Measurements from ENCODE around the gene MSL1.

MSL1 gene, protein sequence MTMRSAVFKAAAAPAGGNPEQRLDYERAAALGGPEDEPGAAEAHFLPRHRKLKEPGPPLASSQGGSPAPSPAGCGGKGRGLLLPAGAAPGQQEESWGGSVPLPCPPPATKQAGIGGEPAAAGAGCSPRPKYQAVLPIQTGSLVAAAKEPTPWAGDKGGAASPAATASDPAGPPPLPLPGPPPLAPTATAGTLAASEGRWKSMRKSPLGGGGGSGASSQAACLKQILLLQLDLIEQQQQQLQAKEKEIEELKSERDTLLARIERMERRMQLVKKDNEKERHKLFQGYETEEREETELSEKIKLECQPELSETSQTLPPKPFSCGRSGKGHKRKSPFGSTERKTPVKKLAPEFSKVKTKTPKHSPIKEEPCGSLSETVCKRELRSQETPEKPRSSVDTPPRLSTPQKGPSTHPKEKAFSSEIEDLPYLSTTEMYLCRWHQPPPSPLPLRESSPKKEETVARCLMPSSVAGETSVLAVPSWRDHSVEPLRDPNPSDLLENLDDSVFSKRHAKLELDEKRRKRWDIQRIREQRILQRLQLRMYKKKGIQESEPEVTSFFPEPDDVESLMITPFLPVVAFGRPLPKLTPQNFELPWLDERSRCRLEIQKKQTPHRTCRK

DNA sequence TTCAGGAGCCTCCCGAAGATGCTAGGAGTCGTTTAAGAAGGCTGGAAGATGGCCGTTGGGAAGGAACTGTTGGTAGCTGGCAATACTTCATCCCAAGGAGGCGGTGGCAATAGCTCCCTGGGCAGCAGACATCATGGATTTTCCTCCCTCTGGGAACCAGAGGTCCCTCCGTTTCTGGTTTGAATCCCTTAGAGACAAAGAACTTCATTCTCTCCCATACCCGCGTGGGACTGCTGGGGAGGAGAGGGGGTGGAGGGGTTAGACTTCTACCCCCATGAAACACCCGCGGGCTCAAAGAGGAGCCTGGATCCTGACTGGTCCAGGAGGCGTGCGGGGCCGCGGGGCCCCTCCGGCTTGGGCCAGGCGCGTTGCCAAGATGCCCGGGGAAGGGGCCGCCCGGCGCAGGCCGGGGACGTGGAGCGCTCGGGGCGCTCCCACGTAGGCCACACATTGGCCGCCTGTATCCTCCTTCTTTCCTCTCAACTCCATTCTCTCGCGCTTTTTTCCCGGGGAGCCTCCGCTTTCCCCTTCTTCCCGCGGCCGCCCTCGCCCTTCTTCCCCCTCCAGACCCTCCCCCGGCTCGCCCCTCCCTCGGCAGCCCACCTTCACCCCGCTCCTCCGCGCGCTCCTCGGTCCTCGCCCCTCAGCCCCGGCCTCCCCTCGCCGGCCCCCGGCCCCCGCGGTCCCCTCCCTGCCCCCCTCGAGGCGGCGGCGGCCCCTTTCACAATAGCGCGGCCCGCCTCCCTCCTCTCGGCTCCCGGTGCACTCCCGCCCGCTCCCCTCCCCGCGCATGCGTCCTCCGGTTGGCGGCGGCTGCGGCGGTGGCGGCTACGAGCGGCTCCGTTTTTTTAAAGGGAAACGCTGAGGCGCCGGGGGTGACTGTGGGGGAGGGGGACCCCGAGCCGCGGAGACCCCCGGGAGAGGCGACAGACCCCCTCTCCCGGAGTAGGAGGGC is at the start of gene MSL1:
TSS of gene MSL1 (plus strand) at position 791 of the 955 bp plus-strand sequence. CDS start 642 bp downstream, outside the sequence.
- no peak for FAIRE-seq

DNA sequence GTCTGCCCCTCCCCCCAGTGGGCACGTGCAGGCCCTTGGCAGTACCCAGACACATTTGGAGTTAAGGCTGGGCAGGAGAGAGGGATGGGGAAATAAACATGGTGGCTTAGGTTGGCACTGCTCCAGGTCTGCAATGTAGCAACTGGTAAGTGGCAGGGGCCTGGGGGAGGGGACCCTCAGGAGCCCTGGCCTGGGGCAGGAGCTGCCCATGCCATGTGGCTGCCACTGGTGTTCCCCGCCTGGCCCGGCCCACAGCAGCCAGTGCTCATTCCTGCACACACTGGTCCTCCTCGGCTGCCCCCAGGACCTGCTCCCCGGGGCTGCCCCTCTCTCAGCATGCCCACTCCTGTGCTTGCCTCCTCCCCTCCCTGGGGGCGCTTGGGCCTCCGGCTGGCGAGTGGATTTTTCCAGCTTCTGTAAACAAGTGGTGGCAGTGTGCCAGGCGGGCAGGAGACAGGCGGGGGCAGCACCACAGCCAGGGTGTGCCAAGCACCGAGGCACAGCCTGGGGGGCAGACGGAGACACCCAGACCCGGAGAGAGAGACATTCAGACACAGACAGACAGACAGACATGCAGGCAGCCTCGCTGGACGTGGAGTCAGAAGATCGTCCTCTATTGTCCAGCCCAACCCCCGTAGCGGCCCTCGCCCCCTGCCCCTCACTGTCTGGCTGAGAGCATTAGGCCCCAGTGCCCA is 49.6 kb upstream of the MSL1 start:
- no peak for FAIRE-seq

DNA sequence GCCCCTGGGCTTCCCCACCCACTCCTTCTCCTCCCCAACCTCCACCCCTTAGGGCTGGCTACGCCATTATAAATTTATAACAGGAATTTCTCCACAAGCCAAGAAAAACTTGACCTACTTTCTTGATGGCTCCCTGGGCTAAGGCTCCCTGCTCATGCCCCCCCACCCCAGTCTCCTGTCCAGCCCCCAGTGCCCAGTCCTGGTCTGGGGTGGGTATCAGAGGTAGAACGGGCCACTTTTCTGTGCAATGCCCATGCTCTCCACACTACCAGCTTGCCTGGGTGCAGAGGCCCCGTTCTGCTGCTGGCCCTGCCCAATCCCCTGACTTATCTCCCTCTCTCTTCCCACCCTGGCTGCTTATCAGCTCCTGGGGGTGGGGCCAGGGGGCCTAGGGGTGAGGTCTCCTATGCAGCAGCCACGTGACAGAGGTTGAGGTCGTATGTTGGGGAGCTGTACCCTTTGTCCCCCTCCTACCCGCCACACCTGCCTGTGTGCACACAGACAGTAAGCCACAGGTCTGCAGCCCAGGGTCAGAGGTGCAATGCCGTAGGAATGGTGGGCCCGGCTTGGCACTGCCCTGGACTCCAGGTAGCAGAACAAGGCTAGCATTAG is 48.9 kb upstream of the MSL1 start:
- no peak for FAIRE-seq

DNA sequence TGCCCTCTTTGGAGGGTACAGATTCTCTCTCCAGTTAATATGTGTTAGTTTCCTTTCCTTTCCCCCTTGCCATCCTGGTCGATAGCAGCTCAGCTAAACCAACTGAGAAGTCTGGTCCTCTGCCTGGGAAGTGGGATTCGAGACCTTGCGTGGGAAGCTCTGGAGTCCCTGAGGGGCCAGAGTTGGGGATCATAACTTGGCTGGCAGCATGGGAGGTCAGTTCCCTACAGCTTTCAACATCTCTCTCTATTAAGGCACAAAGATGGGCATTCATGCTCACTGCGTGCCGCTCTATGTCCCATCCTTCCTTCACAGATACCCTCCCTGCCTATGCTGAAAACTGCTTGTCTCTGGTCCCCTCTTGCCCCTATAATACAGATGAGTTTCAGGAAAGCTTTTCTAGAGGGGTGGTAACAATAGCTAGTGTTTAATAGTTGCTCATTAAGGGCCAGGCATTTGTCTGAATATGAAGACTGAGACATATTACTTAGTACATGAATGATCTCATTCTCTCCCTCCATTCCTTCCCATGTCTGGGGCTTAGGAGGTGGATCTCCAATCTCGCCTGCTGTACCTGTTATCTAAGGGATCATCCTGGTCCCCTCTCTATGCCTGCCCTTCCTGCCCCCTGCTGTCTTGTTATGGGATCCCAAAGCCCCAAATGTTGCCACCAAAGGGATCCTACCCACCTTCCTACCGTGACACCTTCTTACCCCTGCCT is 48.2 kb upstream of the MSL1 start:
- no peak for FAIRE-seq

DNA sequence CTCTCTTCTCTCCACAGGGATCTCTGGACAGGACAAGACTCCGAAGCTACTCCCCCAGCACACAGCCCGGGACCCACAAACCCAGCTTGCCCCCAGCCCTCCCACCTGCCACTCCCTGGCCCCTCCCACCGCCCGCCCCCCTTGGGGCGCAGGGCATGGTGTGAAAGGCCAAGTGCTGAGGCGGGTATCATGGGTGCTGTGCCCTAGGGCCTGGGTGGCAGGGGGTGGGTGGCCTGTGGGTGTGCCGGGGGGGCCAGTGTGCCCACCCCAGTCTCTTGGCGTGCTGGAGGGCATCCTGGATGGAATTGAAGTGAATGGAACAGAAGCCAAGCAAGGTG is 47.6 kb upstream of the MSL1 start:
- FAIRE-seq = no peak

DNA sequence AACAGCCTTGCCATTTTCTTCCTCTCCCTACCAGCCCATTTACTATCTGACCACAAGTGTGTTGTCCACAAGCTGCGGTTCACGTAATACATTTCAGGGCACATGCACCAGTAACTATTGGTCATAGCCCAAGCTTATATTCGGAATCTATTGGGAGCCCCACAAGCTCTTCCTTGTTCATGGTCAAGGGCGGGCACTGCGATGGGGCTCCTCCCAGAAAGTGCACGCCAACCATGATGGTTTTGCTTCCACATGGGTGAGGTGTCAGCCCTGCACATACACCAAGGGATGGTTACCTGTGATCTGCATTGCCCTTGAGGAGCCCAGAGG is 46.9 kb upstream of the MSL1 start:
- no peak for FAIRE-seq

DNA sequence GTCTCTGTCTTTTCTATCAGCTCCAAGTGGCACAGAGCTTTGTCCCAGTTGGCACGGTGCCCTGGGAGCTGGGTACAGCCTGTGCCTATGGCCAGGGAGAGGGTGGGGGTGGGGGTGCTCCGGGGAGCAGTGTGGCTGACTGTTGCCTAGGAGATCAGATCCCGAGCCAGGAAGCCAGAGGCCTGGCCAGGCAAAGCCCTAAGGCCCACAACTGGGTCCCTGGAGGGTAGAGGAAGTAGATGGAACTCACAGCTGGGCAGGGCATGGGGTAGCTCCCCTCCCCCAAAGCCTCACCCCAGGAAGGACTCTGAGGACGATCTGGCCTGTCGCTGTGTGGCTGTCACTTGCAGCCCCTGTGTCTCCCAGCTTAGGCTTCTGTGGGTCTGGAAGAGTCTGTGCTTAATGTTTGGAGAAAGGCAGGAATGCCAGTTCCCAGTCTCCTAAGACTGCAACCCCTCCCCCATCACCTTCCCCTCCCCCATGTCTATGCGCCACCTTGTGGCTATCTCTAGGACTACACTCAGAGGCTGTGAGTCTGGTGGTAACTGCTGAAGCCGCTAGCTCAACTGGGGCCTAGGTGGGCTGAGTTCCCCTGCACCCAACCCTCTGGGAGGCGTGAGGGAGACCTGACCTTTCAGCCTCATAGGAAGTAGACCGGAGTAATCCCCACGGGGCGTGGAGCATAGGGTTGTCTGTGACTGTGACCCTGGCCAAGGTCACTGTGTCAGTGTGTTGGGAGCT is 46.4 kb upstream of the MSL1 start:
- FAIRE-seq = no peak

DNA sequence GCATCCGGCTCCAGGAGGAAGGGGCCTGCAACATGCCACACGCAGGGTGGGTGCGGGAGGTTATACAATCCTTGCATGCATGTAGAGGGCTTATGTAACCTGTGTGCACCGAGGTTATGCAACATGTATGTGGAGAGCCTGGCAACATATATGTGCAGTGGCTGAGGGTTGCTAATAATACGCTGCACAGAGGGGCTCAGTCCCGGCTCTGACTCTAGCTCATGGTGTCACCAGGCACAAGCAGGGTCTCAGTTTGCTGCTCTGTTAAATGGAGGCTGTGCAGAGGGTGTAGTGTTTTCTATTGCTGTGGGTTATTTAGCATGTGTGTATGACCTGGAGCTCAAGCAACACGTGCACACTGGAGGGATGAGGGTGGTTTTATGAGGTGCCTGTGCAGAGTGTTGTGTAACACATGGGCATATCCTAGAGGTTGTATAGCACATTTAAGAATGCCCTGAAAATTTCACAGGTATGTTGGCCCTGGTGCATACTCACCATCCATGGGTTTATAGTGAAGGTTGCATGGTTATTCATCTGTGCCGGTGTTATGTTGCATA is 45.8 kb upstream of the MSL1 start:
- FAIRE-seq = no peak

DNA sequence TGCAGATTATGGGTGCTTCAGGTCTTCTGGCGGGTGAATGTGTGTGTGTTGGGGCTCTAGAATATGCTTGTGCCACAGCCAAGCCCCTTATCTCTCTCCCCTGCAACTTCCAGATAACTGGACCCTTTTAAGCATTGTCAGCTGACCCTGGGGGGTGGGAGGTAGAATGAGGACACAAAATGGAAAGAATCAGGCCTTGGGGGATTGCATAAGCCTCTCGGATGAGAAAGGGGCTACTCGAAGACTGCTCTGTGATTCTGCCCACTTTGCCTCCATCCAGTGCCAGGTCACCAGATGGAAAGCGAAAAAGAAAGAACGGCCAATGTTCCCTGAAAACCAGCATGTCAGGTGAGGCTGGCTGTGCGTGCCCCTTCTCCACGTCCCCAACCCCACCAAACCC is 45.2 kb upstream of the MSL1 start:
- FAIRE-seq = no peak

DNA sequence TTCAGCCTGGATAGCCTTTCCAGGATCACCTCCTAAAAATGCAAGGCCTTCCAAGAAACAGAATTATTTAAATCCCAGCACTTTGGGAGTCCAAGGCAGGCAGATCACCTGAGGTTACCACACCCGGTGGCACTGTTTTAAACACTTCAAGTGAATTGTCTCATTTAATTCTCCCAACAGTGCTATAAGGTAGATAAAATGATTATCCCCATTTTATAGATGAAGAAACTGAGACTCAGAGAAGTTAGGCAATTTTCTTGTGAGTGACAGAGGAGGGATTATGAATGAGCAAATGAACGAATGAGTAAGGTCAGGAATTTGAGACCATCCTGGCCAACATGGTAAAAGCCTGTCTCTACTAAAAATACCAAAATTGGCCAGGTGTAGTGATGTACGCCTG is 42.2 kb upstream of the MSL1 start:
- no peak for FAIRE-seq

DNA sequence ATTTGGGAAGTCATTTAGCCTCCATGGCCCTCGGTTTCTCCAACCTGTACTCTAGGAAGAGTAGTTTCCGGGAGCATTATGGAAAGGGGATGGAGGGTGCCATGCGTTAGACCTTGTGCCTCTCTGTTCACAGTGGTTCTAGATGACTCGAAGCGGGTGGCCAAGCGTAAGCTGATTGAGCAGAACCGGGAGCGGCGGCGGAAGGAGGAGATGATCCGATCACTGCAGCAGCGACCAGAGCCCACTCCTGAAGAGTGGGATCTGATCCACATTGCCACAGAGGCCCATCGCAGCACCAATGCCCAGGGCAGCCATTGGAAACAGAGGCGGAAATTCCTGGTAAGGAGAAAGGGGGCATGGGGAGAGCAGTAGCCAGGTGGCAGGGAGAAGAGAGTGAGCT is 37.3 kb upstream of the MSL1 start:
- no peak for FAIRE-seq

DNA sequence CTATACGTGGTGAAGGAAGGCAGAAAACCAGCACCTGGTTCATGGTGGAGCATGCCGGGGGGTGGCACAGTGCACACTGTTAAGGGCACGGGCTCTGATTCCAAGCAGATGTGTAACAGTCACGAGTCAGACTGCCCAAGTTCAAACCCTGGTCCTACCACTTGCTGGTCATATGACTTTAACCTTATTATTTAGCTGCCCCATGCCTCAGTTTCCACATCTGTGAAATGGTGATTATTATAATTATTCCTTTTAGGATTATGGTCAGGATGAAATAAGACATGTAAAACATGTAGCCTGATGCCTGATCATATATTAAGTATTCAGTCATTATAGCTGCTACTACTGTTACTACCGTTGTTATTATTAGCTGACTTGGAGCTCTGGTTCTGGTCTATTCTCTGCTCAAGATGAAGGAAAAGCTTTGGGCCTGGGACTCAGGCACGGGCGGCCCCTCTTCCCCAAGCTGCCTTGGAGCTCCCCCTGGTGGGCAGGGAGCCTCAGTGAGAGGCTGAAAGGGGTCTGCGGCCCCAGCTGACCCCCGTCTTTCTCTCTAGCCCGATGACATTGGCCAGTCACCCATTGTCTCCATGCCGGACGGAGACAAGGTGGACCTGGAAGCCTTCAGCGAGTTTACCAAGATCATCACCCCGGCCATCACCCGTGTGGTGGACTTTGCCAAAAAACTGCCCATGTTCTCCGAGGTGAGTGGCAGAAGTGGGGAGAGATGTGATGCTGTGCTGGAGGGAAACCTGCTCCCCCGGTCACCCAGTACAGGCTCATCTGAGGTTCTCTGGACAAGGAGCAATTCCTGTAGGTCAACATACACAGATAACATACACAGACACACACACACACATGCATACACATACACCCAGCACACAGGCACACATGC is 35.4 kb upstream of the MSL1 start:
- FAIRE-seq = no peak

DNA sequence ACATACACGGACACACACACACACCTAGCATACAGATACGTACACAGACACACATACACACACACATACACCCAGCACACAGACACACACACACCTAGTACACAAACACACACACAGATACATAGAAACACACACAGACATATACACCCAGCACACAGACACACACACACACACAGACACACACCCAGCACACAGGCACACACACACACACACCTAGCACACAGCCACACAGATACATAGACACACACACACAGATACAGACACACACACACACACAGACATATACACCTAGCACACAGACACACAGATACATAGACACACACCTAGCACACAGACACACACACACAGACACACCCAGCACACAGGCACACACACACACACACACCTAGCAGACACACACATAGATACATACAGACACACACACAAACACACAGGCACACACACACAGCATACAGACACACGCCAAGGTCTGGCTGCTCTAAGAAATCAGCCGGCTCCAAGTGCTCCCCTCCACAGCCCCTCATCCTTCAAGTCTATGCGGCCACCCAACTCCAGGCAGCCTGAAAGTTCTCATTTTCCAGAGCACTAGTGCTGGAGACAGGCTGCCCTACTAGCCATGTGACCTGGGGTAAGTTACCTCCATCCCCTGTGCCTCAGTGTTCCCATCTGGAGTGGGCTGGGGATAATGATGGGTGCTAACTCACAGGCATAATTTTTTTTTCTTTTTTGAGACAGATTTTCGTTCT is 34.5 kb upstream of the MSL1 start:
- no peak for FAIRE-seq

DNA sequence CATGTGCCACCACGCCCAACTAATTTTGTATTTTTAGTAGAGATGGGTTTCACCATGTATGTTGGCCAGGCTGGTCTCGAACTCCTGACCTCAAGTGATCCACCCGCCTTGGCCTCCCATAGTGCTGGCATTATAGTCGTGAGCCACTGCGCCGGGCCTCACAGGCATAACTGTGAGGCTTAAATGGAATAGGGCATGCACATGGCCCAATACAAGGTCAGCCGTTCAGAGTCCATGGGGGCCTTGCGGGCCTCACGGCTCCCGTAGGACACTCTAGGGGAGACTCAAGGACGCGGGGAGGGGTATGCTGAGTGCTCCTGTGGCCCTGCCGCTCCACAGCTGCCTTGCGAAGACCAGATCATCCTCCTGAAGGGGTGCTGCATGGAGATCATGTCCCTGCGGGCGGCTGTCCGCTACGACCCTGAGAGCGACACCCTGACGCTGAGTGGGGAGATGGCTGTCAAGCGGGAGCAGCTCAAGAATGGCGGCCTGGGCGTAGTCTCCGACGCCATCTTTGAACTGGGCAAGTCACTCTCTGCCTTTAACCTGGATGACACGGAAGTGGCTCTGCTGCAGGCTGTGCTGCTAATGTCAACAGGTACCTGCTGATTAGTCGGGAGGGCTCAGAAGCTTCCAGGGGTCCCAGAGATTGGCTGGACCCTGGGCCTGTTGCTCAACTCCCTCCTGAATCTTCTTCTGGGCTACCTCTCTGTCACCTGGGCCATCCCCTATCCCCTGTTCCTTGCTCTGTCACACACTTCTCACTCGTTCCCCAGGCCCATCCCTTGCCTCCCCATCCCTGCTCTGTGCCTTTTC is 33.7 kb upstream of the MSL1 start:
- FAIRE-seq = no peak

DNA sequence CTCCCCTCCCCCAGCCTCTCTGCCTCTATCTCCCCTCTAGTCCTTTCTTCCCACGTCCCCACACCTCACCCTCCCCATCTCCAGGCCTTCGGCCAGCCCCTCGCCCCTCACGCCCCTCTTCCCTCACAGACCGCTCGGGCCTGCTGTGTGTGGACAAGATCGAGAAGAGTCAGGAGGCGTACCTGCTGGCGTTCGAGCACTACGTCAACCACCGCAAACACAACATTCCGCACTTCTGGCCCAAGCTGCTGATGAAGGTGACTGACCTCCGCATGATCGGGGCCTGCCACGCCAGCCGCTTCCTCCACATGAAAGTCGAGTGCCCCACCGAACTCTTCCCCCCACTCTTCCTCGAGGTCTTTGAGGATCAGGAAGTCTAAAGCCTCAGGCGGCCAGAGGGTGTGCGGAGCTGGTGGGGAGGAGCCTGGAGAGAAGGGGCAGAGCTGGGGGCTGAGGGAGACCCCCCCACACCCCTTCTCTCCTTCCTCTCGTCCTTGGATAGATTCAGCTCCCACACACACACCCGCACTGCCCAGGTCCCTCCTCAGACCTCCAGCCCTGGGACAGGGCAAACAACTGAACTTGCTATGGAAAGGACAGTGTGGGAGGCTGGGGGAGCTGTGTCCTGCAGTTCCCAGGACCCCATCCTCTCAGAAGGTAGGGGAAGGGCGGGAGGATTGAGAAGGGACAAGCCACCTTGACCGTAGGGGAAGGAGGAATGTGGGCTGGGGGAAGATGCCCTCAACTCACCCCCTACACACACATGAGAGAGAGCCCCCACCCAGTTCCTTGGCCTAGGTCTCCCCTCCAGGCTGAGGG is 32.5 kb upstream of the MSL1 start:
- no peak for FAIRE-seq

DNA sequence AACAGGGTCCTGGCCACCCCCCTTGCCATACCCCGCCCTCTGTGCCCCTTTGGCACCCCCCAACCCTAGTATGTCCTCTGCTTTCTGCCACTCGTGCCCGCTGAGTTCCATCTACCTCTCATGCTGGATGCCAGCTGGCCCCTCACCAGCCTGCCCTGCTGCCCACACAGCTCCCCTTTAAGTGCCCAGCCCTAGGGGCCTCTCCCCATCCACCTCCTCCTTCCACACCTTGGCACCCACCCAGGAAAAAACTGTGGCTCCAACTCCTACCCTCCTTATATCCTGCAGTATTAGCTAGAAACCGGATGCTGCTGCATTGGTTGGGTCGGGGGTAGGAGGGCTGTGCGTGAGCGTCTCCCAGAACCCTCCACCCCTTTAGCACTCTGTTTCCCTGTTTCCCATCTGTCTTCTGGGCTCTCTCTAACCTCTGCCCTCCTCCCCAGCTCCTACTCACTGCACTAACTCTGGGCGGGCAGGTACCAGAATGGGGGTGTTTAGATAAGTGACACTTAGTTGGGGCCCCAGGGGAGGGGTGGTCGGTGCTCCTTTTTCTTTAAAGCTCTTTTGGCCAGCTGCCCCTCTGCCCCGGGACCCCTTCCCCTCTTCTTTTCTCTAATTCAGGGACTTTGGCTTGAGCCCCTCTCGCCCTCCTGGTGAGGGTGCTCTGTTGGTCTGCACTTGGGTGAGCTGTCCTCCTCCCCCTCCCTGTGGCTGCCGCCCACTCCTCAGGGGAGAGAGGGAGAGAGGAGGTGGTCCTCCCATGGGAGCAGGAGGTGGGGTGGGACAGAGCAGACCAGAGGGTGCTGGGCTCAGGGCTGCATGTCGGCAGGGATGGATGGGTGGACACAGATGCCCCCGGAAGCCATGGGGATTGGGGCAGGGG is 31.3 kb upstream of the MSL1 start:
- no peak for FAIRE-seq

Measured in colon (tissue), 2 donors.